Fibroblast of lung (primary cell): ENCODE results near the gene LRCH2.

ENCODE experiments used
- CTCF ChIP-seq, 2 donors: IDR thresholded peaks in 1 of 2; conservative IDR thresholded peaks in 1 of 2; 1 replicate in 1 of 2; 2 replicates in 1 of 2; pipeline ENCODE4 v1.5.1; 2011 to 2012; ENCODE audit warnings: low read length in 2 of 2, control low read depth in 1 of 2, inconsistent platforms in 1 of 2, low read depth in 1 of 2, mild to moderate bottlenecking in 1 of 2
- EZH2 ChIP-seq: IDR thresholded peaks from 2 replicates; pipeline ENCODE4 v1.5.1; 2012; ENCODE audit warnings: low read length, control low read depth, mild to moderate bottlenecking; ENCODE audit errors: missing control alignments

- TF ChIP-seq CTCF (conservative IDR thresholded peaks at IDR 0.05 in 1 of 2, IDR thresholded peaks at IDR 0.05 in 1 of 2; ENCODE audit: low read depth in 1 of 2, low read length in 2 of 2) (no peak), EZH2 (no peak)
Measured at GRCh38 chrX:115138040-115138439, 95.9 kb downstream of the LRCH2 start.
